Coronary artery (tissue), 2 donors: ENCODE data around the gene EEF1G.

Experiments
- DNase-seq: peaks from one replicate; pipeline ENCODE4 v3.0.0-alpha.2; 2017; ENCODE audit warnings: low spot score
- H3K27ac ChIP-seq, 2 donors: fragments of 200-600 bp; sonication (generic); one replicate each; pipeline ENCODE4 v1.5.1; 2016 to 2019
- H3K4me3 ChIP-seq: fragments of 200-600 bp; sonication (generic); 2 replicates; pipeline ENCODE4 v1.5.1; 2016; ENCODE audit warnings: mild to moderate bottlenecking, moderate library complexity
- TF ChIP-seq, protein P1 (sequence below): fragments of 200-600 bp; sonication (generic); IDR thresholded peaks from one replicate; pipeline ENCODE4 v1.5.1; 2019; ENCODE audit warnings: antibody characterized with exemption

Gene EEF1G

DNA sequence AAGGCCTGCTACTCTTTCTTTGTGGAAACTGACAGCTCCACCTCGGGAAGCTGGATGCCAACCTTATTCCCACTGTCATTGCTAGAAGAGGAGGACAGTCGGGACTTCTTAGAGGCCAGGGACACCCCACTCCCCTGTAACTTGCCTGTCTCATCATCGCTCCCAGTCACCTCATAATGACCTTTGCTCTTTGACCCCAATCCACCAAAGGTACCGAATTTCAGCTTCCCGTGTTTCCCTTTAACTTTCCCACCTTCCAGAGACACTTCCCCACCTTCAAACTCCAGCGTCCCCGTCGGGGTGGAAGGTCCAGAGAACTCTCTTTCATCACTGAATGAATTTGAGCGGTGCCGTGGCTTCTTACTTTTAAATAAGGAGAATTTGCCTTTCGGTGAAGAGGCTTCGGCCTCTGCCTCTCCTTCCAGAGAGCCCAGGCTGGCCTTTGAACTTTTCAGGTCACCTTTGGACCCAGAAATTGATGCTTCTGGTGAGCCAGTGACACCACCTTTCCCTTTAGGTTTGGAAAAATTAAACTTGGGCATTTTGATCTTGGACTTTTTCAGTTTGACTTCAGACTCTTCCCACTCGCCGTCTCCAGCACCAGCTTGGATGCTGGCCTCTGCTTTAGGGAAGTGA, 56.8 kb downstream of the EEF1G start:
- Histone ChIP-seq H3K4me3 (no peak overlapping the region), H3K27ac (no peak overlapping the region)
- DNase-seq: no peak
- TF ChIP-seq, protein P1, sequence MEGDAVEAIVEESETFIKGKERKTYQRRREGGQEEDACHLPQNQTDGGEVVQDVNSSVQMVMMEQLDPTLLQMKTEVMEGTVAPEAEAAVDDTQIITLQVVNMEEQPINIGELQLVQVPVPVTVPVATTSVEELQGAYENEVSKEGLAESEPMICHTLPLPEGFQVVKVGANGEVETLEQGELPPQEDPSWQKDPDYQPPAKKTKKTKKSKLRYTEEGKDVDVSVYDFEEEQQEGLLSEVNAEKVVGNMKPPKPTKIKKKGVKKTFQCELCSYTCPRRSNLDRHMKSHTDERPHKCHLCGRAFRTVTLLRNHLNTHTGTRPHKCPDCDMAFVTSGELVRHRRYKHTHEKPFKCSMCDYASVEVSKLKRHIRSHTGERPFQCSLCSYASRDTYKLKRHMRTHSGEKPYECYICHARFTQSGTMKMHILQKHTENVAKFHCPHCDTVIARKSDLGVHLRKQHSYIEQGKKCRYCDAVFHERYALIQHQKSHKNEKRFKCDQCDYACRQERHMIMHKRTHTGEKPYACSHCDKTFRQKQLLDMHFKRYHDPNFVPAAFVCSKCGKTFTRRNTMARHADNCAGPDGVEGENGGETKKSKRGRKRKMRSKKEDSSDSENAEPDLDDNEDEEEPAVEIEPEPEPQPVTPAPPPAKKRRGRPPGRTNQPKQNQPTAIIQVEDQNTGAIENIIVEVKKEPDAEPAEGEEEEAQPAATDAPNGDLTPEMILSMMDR: no peak

DNA sequence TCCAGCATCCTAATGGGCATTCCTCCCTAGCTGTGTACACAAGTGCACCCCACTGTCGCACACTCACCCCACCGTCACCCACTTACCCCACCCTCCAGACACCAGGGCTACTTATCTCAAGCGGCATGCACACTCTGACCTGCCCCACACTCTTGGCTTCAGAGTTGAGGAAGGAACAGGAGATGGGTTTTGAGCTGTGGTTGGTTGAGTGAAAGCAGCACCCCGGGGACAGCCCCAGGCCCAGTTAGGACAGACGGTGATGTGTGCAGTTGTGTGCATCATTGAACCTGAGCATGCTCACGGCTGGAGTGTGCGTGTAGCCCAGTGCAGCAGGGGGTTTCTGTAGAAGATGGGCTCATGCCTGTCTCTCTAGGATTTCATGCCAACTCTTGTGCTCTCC, 59.5 kb downstream of the EEF1G start:
- DNase-seq: no peak
- TF ChIP-seq, protein P1: no peak

DNA sequence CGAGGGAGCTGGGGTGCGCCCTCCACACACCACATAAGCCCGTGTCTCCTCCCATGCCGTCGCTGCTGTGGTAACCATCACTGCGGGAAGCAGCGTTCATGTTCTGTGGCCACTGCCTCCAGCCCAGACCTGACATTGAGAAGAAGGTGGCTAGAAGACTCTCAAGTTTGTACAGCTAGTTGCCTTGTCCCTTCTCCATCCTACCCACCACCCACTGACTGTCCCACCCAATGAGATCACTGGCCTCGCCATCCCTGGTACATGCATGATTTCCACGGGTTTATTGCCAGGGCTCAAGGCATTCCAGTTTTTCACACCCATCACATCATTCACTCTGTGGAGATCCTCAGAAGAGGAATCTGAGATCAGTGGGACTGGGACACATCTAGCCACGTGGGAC, 60.1 kb downstream of the EEF1G start:
- Histone ChIP-seq H3K4me3 (no peak overlapping the region), H3K27ac (no peak overlapping the region)
- no peak for DNase-seq
- TF ChIP-seq, protein P1: no peak

More for the DNA sequence above, 59.5 kb downstream of the EEF1G start:
- Histone ChIP-seq H3K27ac (no peak overlapping the region), H3K4me3 (no peak overlapping the region)

DNA sequence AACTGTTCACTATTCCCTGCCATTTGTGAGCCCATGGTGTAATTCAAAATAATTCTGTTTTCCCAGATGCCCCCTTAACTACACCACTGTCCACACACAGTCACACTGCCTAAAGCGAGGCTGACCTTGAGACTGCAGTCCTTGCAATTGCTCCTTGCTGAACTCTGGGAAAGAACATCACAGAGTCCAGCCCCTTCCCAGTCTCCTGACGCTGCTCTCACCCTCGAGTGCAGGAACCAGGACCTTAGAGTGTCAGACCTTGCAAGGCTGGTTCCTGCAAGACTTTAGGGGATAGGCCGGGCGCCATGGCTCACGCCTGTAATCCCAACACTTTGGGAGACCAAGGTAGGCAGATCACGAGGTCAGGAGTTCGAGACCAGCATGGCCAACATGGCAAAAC, 60.7 kb downstream of the EEF1G start:
- TF ChIP-seq, protein P1: no peak
- H3K27ac ChIP-seq: peak overlapping the region in 1 of 2 donors; percentile 14
- DNase-seq: no peak
- no peak overlapping the region for H3K4me3 ChIP-seq
